ENCODE results near the gene TBC1D30.
"Not testable (repeated sequence)": the region's sequence is repeated elsewhere in the genome, so short reads cannot be mapped to it uniquely, and the experiment has no call there.

TBC1D30 gene

GRCh38 chr12:64824500-64825142, at the start of gene TBC1D30:
Gene TBC1D30 (plus strand): TSS chr12:64824647. CDS start chr12:64824880, 233 bp downstream.
- no peak for DNase-seq (ENCODE audit: low read depth in 2 of 2)

DNA sequence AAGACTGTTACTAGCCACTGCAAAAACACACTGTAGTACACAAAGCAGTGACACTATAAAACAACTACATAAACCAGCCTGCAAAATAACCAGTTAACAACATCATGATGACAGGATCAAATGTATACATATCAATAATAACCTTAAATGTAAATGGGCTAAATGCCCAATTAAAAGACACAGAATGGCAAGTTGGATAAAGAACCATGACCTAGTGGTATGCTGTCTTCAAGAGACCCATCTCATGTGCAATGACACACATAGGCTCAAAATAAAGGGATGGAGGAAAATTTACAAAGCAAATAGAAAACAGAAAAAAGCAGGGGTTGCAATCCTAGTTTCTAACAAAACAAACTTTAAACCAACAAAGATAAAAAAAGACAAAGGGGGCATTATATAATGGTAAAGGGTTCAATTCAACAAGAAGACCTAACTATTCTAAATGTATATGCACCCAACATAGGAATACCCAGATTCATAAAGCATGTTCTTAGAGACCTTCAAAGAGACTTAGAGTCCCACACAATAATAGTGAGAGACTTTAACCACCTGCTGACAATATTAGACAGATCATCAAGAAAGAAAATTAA, 49.2 kb upstream of the TBC1D30 start:
- not testable (repeated sequence) for DNase-seq (ENCODE audit: low read depth in 2 of 2)

DNA sequence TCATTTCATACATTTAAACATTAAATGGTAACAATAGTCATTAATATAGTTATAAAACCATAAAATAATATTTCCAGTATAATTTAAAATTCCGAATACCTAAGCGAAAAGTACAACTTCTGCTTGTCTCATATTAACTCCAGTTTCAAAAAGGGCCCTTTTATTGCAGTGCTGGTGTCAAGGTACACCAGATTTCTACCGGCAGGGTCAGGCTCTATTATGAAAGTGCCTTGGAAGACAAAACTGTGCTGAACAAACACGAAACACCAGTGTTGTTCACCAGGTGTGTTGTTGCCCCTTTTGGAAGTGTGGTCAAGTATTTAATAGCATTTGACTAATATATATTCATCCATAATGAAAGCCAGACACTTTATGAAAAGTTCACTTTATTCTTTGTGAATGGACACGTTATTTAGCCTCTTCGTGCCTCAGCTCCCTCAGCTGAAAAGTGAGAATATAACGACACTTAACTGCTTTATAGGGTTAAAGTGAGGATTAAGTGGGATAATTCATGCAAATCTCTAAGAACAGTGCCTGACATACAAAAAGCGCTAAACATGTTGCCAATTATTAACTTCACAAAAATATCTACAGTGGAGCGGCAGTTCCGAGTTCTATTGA, 45.0 kb upstream of the TBC1D30 start:
- no peak for DNase-seq (ENCODE audit: low read depth in 2 of 2)

DNA sequence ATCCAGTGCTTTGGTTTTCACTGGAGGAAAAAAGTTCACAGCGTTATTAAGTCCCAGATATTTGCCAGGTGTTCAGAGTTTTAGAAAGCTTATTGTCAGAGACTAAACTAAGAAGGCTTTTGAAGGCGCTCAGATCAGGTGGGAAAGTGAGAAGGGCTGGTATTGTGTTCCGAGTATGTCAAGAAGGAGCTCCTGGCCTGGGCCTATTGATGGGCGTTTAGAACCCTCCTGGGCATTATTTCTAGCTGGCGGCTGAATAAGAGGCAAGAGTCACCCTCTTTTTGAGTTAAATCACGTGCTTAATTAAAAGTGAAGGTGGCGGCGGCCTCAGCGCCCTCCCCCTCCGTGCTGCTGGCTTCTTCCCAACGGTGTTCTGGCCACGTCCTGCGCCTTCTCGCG, 44.3 kb upstream of the TBC1D30 start:
- DNase-seq (ENCODE audit: low read depth in 2 of 2): no peak

GRCh38 chr12:64780531-64781279, 43.7 kb upstream of the TBC1D30 start:
- no peak for DNase-seq (ENCODE audit: low read depth in 2 of 2)

- no peak for DNase-seq (ENCODE audit: low read depth in 2 of 2)
Observed at GRCh38 chr12:64781280-64782190, 42.9 kb upstream of the TBC1D30 start.

GRCh38 chr12:64782191-64782876, 42.1 kb upstream of the TBC1D30 start:
- no peak for DNase-seq (ENCODE audit: low read depth in 2 of 2)

DNA sequence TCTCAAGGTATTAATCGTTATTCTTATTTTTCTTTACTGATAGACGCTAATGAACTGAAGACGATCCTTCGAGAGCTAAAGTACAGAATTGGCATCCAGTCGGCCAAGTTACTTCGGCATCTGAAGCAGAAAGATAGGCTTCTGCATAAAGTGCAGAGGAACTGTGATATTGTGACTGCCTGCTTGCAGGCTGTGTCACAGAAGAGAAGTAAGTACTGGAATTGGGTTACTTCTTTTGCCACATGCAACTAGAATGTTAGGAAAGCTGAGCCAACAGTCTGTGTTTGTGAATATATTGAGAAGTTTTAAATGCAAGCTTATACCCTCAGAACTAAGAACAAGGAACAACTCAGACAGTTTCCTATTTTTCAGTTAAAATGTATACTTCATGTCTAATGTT, 38.6 kb upstream of the TBC1D30 start:
- no peak for DNase-seq (ENCODE audit: low read depth in 2 of 2)

- no peak for DNase-seq (ENCODE audit: low read depth in 2 of 2)
Observed at GRCh38 chr12:64790166-64790565, 34.3 kb upstream of the TBC1D30 start.

GRCh38 chr12:64791036-64791435, 33.4 kb upstream of the TBC1D30 start:
- peak in 1 of 2 experiments; percentile 3 for DNase-seq (ENCODE audit: low read depth in 2 of 2)

DNA sequence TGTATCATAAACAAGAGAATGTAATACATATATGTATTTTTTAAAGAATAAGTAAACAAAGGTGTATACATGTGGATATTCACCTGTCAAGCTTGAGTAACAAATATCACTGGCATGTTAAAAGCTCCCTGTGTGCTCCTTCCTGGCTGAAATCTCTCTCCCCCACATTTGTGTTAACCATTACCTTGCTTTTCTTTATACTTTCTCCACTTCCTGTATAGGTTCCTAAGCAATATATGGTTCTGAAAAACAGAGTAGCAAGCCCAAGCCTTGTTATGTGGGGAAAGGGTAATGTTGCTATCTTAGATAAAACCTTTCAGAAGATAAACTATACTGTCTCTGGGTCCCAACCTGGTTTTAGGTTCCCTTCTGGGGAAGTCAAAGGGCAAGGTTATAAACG, 32.3 kb upstream of the TBC1D30 start:
- DNase-seq (ENCODE audit: low read depth in 2 of 2): no peak

DNA sequence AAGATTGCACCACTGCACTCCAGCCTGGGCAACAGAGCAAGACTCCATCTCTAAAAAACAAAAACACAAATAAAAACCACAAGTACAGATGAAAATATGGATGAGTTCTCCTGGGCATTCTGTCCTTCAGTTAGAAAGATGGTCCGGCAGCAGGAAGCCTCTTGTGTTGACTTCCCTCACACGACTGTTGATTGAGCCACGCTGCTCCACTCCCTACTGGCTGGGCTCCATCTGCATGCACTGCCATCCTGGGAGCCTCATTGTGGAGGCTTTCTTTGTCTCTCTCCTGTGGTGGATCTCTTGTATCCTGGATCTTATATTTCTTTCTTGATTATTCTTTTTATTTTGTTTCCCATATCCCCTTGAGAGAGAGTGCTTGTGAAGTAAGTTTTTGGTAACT, 30.8 kb upstream of the TBC1D30 start:
- no peak for DNase-seq (ENCODE audit: low read depth in 2 of 2)

DNA sequence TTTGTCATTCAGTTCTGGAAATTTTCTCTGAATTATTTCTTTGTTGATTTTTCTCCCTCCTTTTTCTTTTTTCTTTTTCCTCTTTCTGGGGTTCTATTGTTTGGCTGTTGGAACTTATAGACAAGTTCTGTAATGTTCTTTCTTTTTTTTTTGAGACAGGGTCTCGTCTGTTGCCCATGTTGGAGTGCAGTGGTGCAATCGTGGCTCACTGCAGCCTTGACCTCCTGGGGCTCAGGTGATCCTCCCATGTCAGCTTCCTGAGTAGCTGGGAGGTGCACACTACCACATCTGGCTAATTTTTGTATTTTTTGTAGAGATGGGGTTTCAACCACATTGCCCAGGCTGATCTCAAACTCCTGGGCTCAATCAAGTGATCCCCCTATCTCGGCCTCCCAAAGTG, 30.1 kb upstream of the TBC1D30 start:
- no peak for DNase-seq (ENCODE audit: low read depth in 2 of 2)

GRCh38 chr12:64796205-64796845, 28.1 kb upstream of the TBC1D30 start:
- peak; percentile 59 to 66 for DNase-seq (ENCODE audit: low read depth in 2 of 2)

- DNase-seq (ENCODE audit: low read depth in 2 of 2): no peak
Observed at GRCh38 chr12:64797156-64797555, 27.3 kb upstream of the TBC1D30 start.

DNA sequence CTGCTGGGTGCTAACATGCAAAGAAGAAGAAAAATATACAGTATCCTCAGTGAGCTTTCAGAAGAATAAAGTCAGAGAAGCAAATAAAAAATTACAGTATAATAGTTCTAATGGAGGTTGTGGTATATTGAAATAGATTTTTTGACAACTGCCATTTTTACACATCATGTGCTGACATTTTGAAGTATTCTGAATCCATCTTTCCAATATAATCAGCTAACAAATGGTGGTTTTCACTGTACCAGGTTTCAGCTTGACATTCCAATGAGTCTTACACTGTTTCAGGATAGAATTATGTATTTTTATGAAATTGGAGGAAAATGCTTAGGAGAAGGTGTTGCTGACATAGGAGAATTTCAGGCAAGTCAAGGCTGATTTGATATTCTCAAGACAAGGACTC, 26.3 kb upstream of the TBC1D30 start:
- DNase-seq (ENCODE audit: low read depth in 2 of 2): no peak

GRCh38 chr12:64800640-64801039, 23.8 kb upstream of the TBC1D30 start:
- no peak for DNase-seq (ENCODE audit: low read depth in 2 of 2)

GRCh38 chr12:64801381-64801780, 23.1 kb upstream of the TBC1D30 start:
- no peak for DNase-seq (ENCODE audit: low read depth in 2 of 2)

DNA sequence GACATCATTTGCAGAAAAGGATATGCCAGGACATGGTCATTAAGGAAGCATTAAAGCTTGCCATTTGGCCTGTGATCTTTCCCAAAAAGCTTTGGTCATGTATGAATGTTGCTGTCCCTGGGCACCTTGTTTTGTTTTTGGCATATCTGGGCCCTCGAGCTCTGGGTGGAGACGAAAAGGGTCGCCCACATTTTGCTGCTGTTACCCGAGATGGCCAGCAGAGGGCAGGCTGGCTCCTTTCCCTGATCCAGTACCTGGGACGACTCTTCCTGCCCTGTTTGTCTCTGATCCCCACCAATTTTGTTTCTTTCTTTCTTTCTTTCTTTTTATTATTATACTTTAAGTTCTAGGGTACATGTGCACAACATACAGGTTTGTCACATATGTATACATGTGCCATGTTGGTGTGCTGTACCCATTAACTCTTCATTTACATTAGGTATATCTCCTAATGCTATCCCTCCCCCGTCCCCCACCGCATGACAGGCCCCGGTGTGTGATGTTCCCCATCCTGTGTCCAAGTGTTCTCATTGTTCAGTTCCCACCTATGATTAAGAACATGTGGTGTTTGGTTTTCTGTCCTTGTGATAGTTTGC, 22.2 kb upstream of the TBC1D30 start:
- not testable (repeated sequence) for DNase-seq (ENCODE audit: low read depth in 2 of 2)

GRCh38 chr12:64806173-64806572, 18.3 kb upstream of the TBC1D30 start:
- no peak for DNase-seq (ENCODE audit: low read depth in 2 of 2)

Data from fibroblast of skin of left biceps (primary cell).